Parathyroid adenoma (tissue), 2 donors: Measurements from ENCODE around the gene PSEN1.

Experiments used
- H2AFZ ChIP-seq: fragments of 300-600 bp; sonication (generic); one replicate; pipeline ENCODE4 v1.7.0; 2017; ENCODE audit warnings: antibody characterized with exemption, mild to moderate bottlenecking
- H3K27ac ChIP-seq: fragments of 300-600 bp; sonication (generic); one replicate; pipeline ENCODE4 v1.7.0; 2017
- H3K27me3 ChIP-seq: fragments of 300-600 bp; sonication (generic); one replicate; pipeline ENCODE4 v1.7.0; 2017; ENCODE audit warnings: low read length; ENCODE audit not compliant: control insufficient read depth, insufficient read depth
- H3K36me3 ChIP-seq: fragments of 300-600 bp; sonication (generic); one replicate; pipeline ENCODE4 v1.7.0; 2017; ENCODE audit warnings: low read length; ENCODE audit not compliant: control insufficient read depth, insufficient read depth
- H3K4me1 ChIP-seq: fragments of 300-600 bp; sonication (generic); one replicate; pipeline ENCODE4 v1.7.0; 2017; ENCODE audit warnings: control low read depth
- H3K4me2 ChIP-seq: fragments of 300-600 bp; sonication (generic); one replicate; pipeline ENCODE4 v1.7.0; 2017; ENCODE audit warnings: low read length
- H3K4me3 ChIP-seq: fragments of 300-600 bp; sonication (generic); one replicate; pipeline ENCODE4 v1.7.0; 2017; ENCODE audit warnings: low read depth, low read length
- H3K79me2 ChIP-seq: fragments of 300-600 bp; sonication (generic); one replicate; pipeline ENCODE4 v1.7.0; 2017; ENCODE audit warnings: control low read depth
- H3K9ac ChIP-seq: fragments of 300-600 bp; sonication (generic); one replicate; pipeline ENCODE4 v1.7.0; 2017; ENCODE audit warnings: mild to moderate bottlenecking
- H3K9me3 ChIP-seq: fragments of 300-600 bp; sonication (generic); one replicate; pipeline ENCODE4 v1.7.0; 2017; ENCODE audit warnings: low read length; ENCODE audit not compliant: control insufficient read depth
- TF ChIP-seq, protein P1 (sequence below): fragments of 300-600 bp; sonication (generic); IDR thresholded peaks from one replicate; pipeline ENCODE4 v1.7.0; 2017; ENCODE audit warnings: antibody characterized with exemption, mild to moderate bottlenecking
- donor health status: primary hyperparathyroidism.

PSEN1 gene

DNA sequence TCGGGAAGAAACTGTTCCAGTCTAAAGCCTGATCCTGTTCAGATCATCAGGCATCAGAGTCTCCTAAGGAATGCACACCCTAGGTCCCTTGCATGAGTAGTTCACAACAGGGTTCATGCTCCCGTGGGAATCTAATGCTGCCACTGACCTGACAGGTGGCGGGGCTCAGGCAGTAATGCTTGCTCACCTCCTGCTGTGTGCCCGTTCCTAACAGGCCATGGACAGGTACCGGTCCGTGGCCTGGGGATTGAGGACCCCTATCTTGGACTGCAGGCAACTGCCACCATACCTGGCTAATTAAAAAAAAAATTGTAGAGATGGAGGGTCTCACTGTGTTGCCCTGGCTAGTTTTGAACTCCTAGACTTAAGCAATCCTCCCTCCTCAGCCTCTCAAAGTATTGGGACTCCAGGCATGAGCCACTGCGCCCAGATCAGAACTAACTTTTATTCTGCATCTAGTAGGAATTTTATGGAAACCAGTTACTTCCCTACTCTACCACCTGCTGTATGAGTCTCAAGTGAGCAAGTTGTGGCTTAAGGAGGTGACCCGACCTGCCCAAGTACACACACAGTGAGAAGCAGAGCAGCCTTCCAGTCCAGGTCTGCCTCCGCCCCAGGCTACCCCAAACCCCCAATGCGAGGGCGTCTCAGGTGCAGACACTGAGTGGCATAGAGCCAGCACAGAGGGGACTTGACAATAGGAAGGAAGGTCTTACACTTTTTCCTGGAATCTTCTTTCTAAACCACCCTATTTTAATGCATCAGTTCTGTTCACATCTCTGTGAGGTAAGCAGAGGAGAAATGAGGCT, 98.5 kb downstream of the PSEN1 start:
- Histone ChIP-seq H3K27me3 (no peaks in the 10 kb centered on the region), H3K9ac (no peak overlapping the region), H2AFZ (no peak overlapping the region), H3K27ac (no peak overlapping the region), H3K36me3 (no peaks in the 10 kb centered on the region), H3K4me1 (no peaks in the 10 kb centered on the region), H3K4me3 (no peak overlapping the region), H3K4me2 (no peak overlapping the region), H3K9me3 (no peaks in the 10 kb centered on the region), H3K79me2 (no peaks in the 10 kb centered on the region)
- TF ChIP-seq, protein P1, sequence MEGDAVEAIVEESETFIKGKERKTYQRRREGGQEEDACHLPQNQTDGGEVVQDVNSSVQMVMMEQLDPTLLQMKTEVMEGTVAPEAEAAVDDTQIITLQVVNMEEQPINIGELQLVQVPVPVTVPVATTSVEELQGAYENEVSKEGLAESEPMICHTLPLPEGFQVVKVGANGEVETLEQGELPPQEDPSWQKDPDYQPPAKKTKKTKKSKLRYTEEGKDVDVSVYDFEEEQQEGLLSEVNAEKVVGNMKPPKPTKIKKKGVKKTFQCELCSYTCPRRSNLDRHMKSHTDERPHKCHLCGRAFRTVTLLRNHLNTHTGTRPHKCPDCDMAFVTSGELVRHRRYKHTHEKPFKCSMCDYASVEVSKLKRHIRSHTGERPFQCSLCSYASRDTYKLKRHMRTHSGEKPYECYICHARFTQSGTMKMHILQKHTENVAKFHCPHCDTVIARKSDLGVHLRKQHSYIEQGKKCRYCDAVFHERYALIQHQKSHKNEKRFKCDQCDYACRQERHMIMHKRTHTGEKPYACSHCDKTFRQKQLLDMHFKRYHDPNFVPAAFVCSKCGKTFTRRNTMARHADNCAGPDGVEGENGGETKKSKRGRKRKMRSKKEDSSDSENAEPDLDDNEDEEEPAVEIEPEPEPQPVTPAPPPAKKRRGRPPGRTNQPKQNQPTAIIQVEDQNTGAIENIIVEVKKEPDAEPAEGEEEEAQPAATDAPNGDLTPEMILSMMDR = no peak

DNA sequence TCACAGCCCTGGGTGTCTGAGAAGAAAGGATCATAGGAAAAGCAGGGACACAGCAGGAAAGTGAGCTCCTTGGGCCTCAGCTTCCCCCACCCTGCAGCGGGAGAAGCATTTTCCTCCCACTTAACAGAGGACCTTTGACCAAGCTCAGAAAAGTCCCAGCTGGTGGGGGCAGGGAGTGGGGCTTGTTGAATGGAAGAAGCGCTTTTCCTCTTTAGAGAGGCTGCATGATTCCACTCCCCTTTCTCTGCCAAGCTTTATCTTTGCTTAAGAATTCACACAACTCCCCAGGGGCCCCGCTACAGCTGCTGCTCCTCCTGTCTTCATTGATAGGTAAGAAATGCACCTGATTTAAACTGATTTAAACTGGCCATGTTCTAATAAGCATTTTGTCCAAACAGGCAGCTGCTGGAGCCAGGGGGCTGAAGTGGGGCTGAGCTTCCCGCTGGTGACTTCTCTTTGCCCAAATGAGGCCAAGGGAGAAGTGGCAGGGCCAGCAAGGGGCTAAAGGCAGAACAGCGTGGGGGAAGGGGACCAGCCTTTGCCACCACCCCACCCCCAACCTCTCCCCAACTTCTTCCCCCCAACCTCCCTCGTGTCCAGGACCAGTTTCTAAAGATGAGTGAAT, 99.3 kb downstream of the PSEN1 start:
- H3K4me2 ChIP-seq = no peak overlapping the region
- H3K27ac ChIP-seq = no peak overlapping the region
- no peak overlapping the region for H3K9ac ChIP-seq
- no peaks in the 10 kb centered on the region for H3K4me1 ChIP-seq
- H3K4me3 ChIP-seq = no peak overlapping the region
- no peaks in the 10 kb centered on the region for H3K27me3 ChIP-seq
- H3K79me2 ChIP-seq = no peaks in the 10 kb centered on the region
- no peak overlapping the region for H2AFZ ChIP-seq
- no peaks in the 10 kb centered on the region for H3K36me3 ChIP-seq
- TF ChIP-seq, protein P1 = no peak
- H3K9me3 ChIP-seq = no peaks in the 10 kb centered on the region

DNA sequence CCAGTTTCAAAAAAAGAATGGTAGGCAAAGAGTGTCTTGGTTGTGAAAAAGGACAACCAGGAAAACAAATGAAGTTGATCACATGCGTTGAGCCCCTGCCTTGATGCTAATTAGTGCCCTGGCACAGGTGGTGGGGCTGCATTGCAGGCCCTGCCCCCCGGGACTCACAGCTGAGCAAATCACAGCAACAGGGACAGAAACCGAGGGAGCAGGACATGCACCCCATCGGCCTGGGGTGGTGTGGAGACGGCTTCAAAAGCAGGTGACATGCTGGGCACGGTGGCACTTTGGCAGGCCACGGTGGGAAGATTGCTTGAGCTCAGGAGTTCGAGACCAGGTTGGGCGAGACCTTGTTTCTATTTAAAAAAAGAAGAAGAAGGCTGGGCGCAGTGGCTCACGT, 99.8 kb downstream of the PSEN1 start:
- no peaks in the 10 kb centered on the region for H3K4me1 ChIP-seq
- H3K27me3 ChIP-seq = no peaks in the 10 kb centered on the region
- H3K79me2 ChIP-seq = no peaks in the 10 kb centered on the region
- H2AFZ ChIP-seq = no peak overlapping the region
- no peaks in the 10 kb centered on the region for H3K9me3 ChIP-seq
- H3K27ac ChIP-seq = no peak overlapping the region
- no peaks in the 10 kb centered on the region for H3K36me3 ChIP-seq
- TF ChIP-seq, protein P1 = no peak
- no peak overlapping the region for H3K4me2 ChIP-seq
- H3K9ac ChIP-seq = no peak overlapping the region
- H3K4me3 ChIP-seq = no peak overlapping the region

DNA sequence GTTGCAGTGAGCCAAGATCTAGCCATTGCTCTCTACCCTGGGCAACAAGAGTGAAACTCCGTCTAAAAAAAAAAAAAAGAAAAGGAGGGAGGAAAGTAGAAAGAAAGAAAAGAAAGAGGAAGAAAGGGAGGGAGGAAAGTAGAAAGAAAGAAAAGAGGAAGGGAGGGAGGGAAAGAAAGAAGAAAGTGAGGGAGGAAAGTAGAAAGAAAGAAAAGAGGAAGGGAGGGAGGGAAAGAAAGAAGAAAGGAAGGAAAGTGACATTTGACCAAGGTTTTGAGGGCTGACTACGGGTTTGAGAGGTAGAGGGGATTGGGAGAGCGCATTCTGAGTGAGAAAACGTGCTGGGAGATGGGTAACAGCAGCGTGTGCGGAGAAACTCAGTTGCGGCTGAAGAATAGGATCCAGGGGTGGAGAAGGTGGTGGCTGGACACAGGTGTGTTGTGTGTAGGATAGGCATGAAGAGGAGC, 100.5 kb downstream of the PSEN1 start:
- TF ChIP-seq, protein P1 = no peak
- Histone ChIP-seq H3K27me3 (no peaks in the 10 kb centered on the region), H3K4me2 (no peak overlapping the region), H3K27ac (no peak overlapping the region), H3K36me3 (no peaks in the 10 kb centered on the region), H3K4me3 (no peak overlapping the region), H3K4me1 (no peaks in the 10 kb centered on the region), H3K9me3 (no peaks in the 10 kb centered on the region), H3K79me2 (no peaks in the 10 kb centered on the region), H3K9ac (no peak overlapping the region), H2AFZ (no peak overlapping the region)
